Measurements from ENCODE around the gene GPATCH8. TPM values are rescaled to one million over a fixed set of nuclear protein-coding genes. Genes with fewer than 3 reads are reported as not detected.

The GPATCH8 gene
- total RNA-seq, 2 experiments from 2014 or later = 76.0 to 76.9 TPM

DNA sequence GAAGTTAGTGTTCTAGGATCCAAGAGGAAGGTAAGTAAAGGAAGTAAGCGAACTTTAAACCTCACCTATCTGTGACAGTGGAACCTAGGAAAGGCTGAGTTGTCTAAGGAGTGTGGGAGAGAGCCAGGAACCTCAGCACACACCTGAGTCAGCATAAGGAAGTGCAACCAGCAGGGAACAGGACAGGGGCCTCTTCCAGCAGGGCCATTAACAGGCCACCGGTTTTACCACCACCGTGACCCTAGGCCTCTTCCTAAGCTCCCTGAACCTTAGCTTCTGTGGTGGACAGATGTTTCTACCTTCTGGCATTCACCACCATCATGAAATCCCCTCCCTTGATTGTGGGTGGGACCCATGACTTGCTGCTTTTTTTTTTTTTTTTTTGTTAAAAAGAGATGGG, 26.7 kb upstream of the GPATCH8 start:
- H3K27me3 Mint-ChIP-seq = peaks cover 33% of the 10 kb centered on the region
- intact Hi-C loops (cut with DNase I, micrococcal nuclease) = loop anchor here in 1 of 2 experiments (5.0 to 10.0 kb wide), 3 partner anchors 107 to 335 kb away; no protein-coding TSS in a partner anchor
- CTCF ChIA-PET = no interaction called here

DNA sequence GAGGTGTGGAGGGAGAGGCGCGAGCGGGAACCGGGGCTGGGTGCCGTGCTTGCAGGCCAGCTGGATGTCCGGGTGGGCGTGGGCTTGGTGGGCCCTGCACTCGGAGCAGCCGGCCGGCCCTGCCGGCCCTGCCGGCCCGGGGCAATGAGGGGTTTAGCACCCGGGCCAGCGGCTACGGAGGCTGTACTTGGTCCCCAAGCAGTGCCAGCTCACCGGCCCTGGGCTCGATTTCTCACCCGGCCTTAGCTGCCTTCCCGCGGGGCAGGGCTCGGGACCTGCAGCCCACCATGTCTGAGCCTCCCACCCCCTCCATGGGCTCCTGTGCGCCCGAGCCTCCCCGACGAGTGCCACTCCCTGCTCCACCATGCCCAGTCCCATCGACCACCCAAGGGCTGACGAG, 24.7 kb upstream of the GPATCH8 start:
- H3K27ac ChIP-seq (ENCODE audit: low read depth in 1 of 2, low read length in 2 of 2) = no peak overlapping the region
- Mint-ChIP-seq H3K36me3 (ENCODE audit: low read depth) (no peaks in the 10 kb centered on the region), H3K4me3 (no peak overlapping the region), H3K9me3 (no peaks in the 10 kb centered on the region), H3K4me1 (ENCODE audit: low read depth) (no peaks in the 10 kb centered on the region), H3K27me3 (peaks cover 40% of the 10 kb centered on the region), H3K27ac (no peak overlapping the region)
- TF ChIP-seq, protein P1, sequence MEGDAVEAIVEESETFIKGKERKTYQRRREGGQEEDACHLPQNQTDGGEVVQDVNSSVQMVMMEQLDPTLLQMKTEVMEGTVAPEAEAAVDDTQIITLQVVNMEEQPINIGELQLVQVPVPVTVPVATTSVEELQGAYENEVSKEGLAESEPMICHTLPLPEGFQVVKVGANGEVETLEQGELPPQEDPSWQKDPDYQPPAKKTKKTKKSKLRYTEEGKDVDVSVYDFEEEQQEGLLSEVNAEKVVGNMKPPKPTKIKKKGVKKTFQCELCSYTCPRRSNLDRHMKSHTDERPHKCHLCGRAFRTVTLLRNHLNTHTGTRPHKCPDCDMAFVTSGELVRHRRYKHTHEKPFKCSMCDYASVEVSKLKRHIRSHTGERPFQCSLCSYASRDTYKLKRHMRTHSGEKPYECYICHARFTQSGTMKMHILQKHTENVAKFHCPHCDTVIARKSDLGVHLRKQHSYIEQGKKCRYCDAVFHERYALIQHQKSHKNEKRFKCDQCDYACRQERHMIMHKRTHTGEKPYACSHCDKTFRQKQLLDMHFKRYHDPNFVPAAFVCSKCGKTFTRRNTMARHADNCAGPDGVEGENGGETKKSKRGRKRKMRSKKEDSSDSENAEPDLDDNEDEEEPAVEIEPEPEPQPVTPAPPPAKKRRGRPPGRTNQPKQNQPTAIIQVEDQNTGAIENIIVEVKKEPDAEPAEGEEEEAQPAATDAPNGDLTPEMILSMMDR (IDR thresholded peaks at IDR 0.05) = no peak
- peaks cover 0 to 6% of the 10 kb centered on the region in 2 experiments for H3K9me3 ChIP-seq (ENCODE audit: control insufficient read depth in 1 of 2, insufficient read depth in 1 of 2, low read length in 2 of 2)
- DNase-seq (no peak), ATAC-seq (ENCODE audit: poor library complexity) (no peak)
- ChIA-PET POLR2A (no interaction called here), CTCF (no interaction called here)
- no peaks in the 10 kb centered on the region for H3K36me3 ChIP-seq (ENCODE audit: insufficient read depth, low read length)
- intact Hi-C loops (cut with DNase I, micrococcal nuclease) = no loop called here
- H3K27me3 ChIP-seq (ENCODE audit: control insufficient read depth in 1 of 2, insufficient read depth in 2 of 2, low read length in 2 of 2) = peaks cover 0 to 4% of the 10 kb centered on the region in 2 experiments
- no peak overlapping the region for H3K4me3 ChIP-seq (ENCODE audit: low read length)
- no peaks in the 10 kb centered on the region for H3K4me1 ChIP-seq (ENCODE audit: insufficient read depth, low read length)

More for the DNA sequence above, 26.7 kb upstream of the GPATCH8 start:
- TF ChIP-seq, protein P1 (IDR thresholded peaks at IDR 0.05) = no peak
- H3K9me3 ChIP-seq (ENCODE audit: control insufficient read depth in 1 of 2, insufficient read depth in 1 of 2, low read length in 2 of 2) = peaks cover 0 to 6% of the 10 kb centered on the region in 2 experiments
- H3K36me3 ChIP-seq (ENCODE audit: insufficient read depth, low read length) = no peaks in the 10 kb centered on the region
- H3K4me1 ChIP-seq (ENCODE audit: insufficient read depth, low read length) = peaks cover 8% of the 10 kb centered on the region
- Mint-ChIP-seq H3K36me3 (ENCODE audit: low read depth) (no peaks in the 10 kb centered on the region), H3K9me3 (no peaks in the 10 kb centered on the region), H3K4me1 (ENCODE audit: low read depth) (no peaks in the 10 kb centered on the region), H3K27ac (no peak overlapping the region), H3K4me3 (no peak overlapping the region)
- no peak overlapping the region for H3K4me3 ChIP-seq (ENCODE audit: low read length)
- POLR2A ChIA-PET = no interaction called here
- no peaks in the 10 kb centered on the region for H3K27me3 ChIP-seq (ENCODE audit: control insufficient read depth in 1 of 2, insufficient read depth in 2 of 2, low read length in 2 of 2)
- DNase-seq = no peak
- no peak overlapping the region for H3K27ac ChIP-seq (ENCODE audit: low read depth in 1 of 2, low read length in 2 of 2)
- no peak for ATAC-seq (ENCODE audit: poor library complexity)

DNA sequence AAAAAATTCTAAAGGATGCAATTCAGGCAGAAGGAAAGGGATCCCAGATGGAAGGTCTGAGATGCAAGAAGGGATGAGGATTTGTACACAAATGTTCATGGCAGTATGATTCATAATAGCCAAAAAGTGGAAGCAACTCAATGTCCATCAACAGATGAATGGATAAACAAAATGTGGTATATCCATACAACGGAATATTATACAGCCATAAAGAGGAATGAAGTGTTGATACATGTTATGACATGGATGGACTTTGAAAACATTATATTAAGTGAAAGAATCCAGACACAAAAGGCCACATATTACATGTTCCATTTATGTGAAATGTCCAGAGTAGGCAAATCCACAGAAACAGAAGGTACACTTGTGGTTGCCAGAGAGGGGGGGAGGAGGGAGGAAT, 23.9 kb upstream of the GPATCH8 start:
- no peak overlapping the region for H3K4me3 Mint-ChIP-seq
- POLR2A ChIA-PET = no interaction called here
- H3K36me3 Mint-ChIP-seq (ENCODE audit: low read depth) = no peaks in the 10 kb centered on the region
- H3K4me1 Mint-ChIP-seq (ENCODE audit: low read depth) = no peaks in the 10 kb centered on the region
- Histone ChIP-seq H3K9me3 (ENCODE audit: control insufficient read depth in 1 of 2, insufficient read depth in 1 of 2, low read length in 2 of 2) (peaks cover 0 to 6% of the 10 kb centered on the region in 2 experiments), H3K4me3 (ENCODE audit: low read length) (no peak overlapping the region), H3K27me3 (ENCODE audit: control insufficient read depth in 1 of 2, insufficient read depth in 2 of 2, low read length in 2 of 2) (peaks cover 0 to 6% of the 10 kb centered on the region in 2 experiments), H3K4me1 (ENCODE audit: insufficient read depth, low read length) (no peaks in the 10 kb centered on the region), H3K36me3 (ENCODE audit: insufficient read depth, low read length) (no peaks in the 10 kb centered on the region), H3K27ac (ENCODE audit: low read depth in 1 of 2, low read length in 2 of 2) (no peak overlapping the region)
- ATAC-seq (ENCODE audit: poor library complexity) = no peak
- TF ChIP-seq, protein P1 (IDR thresholded peaks at IDR 0.05) = no peak
- DNase-seq = no peak
- no peak overlapping the region for H3K27ac Mint-ChIP-seq
- peaks cover 38% of the 10 kb centered on the region for H3K27me3 Mint-ChIP-seq
- CTCF ChIA-PET = no interaction called here
- H3K9me3 Mint-ChIP-seq = no peaks in the 10 kb centered on the region
- intact Hi-C loops (cut with DNase I, micrococcal nuclease) = no loop called here
